Activated naive CD8-positive, alpha-beta T cell treated with anti-CD3 and anti-CD28 coated beads, Interleukin-2, amount 10 ng/mL, durations not matched to agents 7 days and 5 days (primary cell): ENCODE results near the gene TEN1. TPM values are rescaled to one million over a fixed set of nuclear protein-coding genes. Genes with fewer than 3 reads are reported as not detected.

Experiments
- ATAC-seq: fragments of 150-1000 bp; cut with Tn5 transposase; one replicate; pipeline ENCODE4 v1.10.0; 2021; ENCODE audit warnings: low read depth, moderate library complexity
- POLR2A ChIA-PET: fragments of 350-600 bp; sonication (Branson Sonifier 250); formaldehyde crosslinking; loops from one replicate; lab custom pipeline; 2021; ENCODE audit warnings: antibody characterized with exemption; lab: Charles Lee
- DNase-seq: peaks from one replicate; pipeline ENCODE4 v3.0.0; 2021
- H3K27ac Mint-ChIP-seq: one replicate; pipeline ENCODE4 v1.8.0; 2022; ENCODE audit warnings: mild to moderate bottlenecking, mixed read lengths
- H3K27me3 Mint-ChIP-seq: one replicate; pipeline ENCODE4 v1.8.0; 2022; ENCODE audit warnings: mild to moderate bottlenecking, moderate library complexity, mixed read lengths
- H3K36me3 Mint-ChIP-seq: one replicate; pipeline ENCODE4 v1.8.0; 2021; ENCODE audit warnings: mild to moderate bottlenecking, mixed read lengths
- H3K4me1 Mint-ChIP-seq: one replicate; pipeline ENCODE4 v1.8.0; 2021; ENCODE audit warnings: mixed read lengths
- H3K4me3 Mint-ChIP-seq: one replicate; pipeline ENCODE4 v1.8.0; 2022; ENCODE audit warnings: mild to moderate bottlenecking, moderate library complexity, mixed read lengths
- H3K9me3 Mint-ChIP-seq: one replicate; pipeline ENCODE4 v1.8.0; 2021; ENCODE audit warnings: mixed read lengths
- total RNA-seq, 2 experiments: library from RNA; stranded (reverse); gene quantifications; one replicate each; pipeline ENCODE4 v1.2.3, GENCODE V29; 2021

TEN1 gene
- total RNA-seq, 2 experiments from 2014 or later: 15.9 to 17.1 TPM

DNA sequence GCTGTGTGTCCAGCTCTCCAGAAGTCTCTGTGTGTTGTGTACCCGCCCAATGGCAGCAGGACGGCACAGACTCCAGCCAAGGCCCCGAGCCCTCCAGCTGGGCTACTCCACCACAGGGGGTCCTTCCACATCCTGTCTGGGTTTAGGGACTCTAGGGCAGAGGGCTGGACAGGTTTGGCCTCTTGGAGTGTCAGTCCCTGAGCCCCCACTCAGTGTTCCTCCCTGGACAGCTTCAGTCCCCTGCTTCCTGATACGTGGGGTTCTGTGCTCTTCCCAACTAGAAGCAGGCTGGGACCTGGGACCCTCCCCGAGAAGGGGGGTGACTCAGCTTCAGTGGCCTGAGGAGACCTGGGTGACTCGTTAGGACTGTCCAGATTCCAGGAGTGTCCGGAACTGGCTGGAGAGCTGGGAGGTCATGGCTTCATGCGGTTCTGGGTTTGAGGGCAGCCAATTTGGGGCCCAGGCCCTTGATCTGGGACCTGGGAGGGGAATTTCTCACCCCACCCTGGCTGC lies 25.8 kb downstream of the TEN1 start:
- Mint-ChIP-seq H3K36me3 (no peaks in the 10 kb centered on the region), H3K4me3 (no peak overlapping the region), H3K4me1 (peaks cover 5% of the 10 kb centered on the region), H3K9me3 (no peaks in the 10 kb centered on the region), H3K27ac (no peak overlapping the region), H3K27me3 (no peaks in the 10 kb centered on the region)
- no peak for ATAC-seq
- no peak for DNase-seq
- POLR2A ChIA-PET: interaction anchor here (1.0 to 1.3 kb wide), 2 partner anchors 8 to 99 kb away, joined by 3 to 4 read pairs; no protein-coding TSS in a partner anchor

DNA sequence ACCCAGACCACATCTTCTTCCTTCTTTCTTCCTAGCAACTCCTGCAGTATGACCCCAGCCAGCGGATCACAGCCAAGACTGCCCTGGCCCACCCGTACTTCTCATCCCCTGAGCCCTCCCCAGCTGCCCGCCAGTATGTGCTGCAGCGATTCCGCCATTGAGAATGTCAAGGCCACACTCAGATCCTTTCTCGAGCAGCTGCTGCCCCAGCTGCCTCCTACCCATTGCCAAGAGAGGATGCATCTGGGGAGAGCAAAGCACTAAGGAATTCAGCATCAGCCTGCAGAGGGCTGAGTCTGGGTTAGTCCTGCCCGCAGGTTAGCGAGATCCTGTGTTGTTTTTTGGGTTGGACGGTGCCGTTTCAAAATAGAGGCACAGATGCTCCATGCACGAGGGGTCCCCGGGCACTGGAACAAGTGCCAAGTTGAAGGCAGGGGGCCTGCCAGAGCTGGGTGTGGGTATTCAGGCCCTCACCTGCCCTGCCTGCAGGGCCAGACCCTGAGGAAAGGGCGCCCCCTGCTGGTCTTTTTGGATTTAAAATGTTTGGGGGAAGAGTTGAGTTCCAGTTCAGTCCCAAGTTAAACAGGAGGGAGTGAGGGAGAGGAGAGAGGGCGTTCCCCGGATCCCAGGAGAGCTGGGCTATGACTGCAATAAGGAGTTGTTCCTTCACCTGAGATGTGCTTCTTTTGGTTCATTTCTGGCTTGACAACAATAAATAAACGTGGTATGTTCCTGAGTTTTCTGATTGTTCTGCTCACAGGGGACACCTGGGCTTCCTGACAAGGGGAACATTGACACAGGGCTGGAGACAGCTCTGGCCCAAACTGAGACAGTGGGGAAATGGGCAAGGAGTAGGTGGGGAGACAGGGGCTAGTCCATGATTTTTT lies 26.5 kb downstream of the TEN1 start:
- peak overlapping the region; percentile 62 for H3K27ac Mint-ChIP-seq

DNA sequence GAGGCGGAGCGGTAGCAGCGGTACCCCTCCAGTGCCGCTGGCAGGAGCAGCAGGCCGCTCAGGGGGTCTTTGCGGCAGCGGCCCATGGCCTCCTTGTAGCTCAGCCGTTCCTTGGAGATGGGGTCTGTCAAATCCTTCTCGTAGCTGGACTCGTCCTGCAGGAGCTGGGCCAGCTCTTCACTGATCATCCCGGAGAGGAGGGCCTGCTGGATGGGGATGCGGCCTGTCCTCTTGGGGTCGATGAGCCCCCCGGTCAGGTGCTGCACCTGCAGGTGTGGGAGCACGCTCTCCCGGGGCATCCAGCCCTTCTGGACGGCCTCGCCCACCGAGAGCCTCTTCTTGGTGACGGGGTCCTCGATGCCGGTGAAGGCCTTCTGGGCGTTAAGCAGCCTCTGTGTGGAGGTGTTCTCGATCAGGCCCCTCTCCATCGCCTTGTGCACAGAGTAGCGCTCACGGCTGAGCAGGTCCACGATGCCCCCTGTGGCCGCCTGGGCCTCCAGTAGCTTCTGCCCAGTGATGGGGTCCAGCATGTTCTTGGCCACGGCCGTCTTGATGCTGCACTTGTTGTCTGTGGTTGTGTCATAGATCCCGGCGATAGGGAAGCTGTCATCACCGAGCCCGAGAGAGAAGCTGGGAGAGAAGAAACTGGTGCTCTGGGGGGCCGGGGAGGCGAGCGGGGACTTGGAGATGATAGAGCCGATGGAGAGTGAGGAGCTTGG lies 28.2 kb downstream of the TEN1 start:
- Mint-ChIP-seq H3K27ac (no peak overlapping the region), H3K27me3 (no peaks in the 10 kb centered on the region), H3K36me3 (no peaks in the 10 kb centered on the region), H3K4me1 (peaks cover 5% of the 10 kb centered on the region), H3K4me3 (no peak overlapping the region), H3K9me3 (no peaks in the 10 kb centered on the region)
- POLR2A ChIA-PET: interaction anchor here (0.8 kb wide), 1 partner anchor 96 kb away, joined by 3 read pairs; the partner anchor contains the start of gene EXOC7
- ATAC-seq (no peak), DNase-seq (no peak)

More for the DNA sequence above, 26.5 kb downstream of the TEN1 start:
- Mint-ChIP-seq H3K9me3 (no peaks in the 10 kb centered on the region), H3K36me3 (no peaks in the 10 kb centered on the region), H3K4me1 (peaks cover 5% of the 10 kb centered on the region), H3K27me3 (no peaks in the 10 kb centered on the region), H3K4me3 (no peak overlapping the region)
- ATAC-seq (peak; percentile 67), DNase-seq (peak; percentile 79)
- POLR2A ChIA-PET: interaction anchor here (1.0 to 1.3 kb wide), 2 partner anchors 9 to 100 kb away, joined by 3 to 4 read pairs; no protein-coding TSS in a partner anchor

DNA sequence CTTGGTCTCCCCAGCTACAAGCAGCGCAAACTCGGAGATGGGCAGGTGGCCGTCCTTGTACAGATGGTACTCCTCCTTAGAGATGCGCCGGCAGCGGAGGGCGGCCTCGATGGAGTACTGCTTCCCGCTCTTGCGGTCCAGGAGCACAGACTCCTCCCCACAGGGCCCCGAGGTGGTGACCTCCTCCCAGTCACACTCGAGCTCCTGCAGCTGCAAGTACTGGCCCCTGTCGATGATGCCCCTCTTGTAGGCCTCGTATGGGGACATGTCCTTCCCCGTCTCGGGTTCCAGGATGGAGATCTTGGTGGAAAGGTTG lies 28.8 kb downstream of the TEN1 start:
- peaks cover 5% of the 10 kb centered on the region for H3K4me1 Mint-ChIP-seq
- no peak overlapping the region for H3K27ac Mint-ChIP-seq
- POLR2A ChIA-PET: interaction anchor here (0.8 kb wide), 1 partner anchor 95 kb away, joined by 3 read pairs; the partner anchor contains the start of gene EXOC7
- no peaks in the 10 kb centered on the region for H3K27me3 Mint-ChIP-seq
- DNase-seq: no peak
- no peaks in the 10 kb centered on the region for H3K36me3 Mint-ChIP-seq
- ATAC-seq: no peak
- H3K4me3 Mint-ChIP-seq: no peak overlapping the region
- H3K9me3 Mint-ChIP-seq: no peaks in the 10 kb centered on the region

DNA sequence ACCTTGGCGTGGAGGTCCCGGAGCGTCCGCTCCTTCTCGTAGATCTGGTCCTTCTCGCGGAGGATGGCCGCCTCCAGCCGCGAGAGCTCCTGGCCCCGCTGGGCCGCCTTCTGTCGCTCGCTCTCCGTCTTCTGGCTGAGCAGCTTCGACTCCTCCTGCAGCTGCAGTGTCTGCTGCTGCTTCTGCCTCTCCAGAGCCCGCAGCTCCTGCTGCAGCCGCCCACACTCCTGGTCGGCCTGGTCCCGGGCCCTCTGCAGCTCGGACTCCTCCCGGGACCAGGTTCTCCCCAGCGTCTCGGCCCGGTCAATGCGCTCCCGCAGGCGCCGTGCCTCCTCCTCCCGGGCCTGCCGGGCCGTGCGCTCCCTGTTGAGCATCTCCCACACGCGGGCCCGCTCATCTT lies 29.2 kb downstream of the TEN1 start:
- no peak overlapping the region for H3K27ac Mint-ChIP-seq
- POLR2A ChIA-PET: interaction anchor here (0.8 kb wide), 1 partner anchor 95 kb away, joined by 3 read pairs; the partner anchor contains the start of gene EXOC7
- H3K4me3 Mint-ChIP-seq: no peak overlapping the region

DNA sequence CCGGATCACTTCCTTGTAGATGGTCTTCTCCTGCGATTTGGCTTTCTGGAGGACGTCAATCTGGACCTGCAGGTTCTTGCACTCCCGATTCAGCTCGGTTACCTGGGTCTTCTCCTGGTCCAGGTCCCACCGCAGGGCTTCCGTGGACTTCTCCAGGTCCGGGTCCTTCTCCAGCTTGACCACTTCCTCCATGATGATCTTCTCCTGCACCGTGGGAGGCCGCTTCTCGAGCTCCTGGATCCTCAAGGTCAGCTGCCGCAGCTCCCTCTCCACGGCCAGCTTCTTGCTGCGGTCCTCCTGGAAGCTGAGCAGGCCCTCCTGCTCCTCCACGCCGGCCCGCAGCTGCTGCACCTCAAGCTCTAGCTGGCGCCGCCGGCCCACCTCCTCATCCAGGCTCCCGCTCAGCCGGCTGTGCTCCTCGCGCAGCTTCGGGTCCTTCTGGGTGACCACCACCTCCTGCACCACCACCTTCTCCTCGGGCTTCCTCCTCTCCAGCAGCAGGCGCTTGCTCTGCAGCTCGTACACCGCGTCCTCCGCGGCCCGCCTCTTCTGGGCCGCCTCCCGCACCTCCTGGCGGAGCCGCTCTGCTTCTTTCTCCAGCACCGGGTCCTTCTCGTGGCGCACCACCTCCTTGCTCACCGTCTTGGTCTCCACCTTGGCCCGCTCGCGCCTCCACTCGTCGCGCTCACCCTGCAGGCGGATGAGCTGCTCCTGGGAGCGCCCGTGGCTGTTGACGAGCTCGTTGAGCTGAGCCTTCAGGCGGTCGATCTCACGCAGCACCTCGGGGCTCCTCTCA lies 29.8 kb downstream of the TEN1 start:
- H3K9me3 Mint-ChIP-seq: no peaks in the 10 kb centered on the region
- H3K27ac Mint-ChIP-seq: no peak overlapping the region
- no peak for ATAC-seq
- no peaks in the 10 kb centered on the region for H3K36me3 Mint-ChIP-seq
- H3K27me3 Mint-ChIP-seq: no peaks in the 10 kb centered on the region
- no peak for DNase-seq
- H3K4me3 Mint-ChIP-seq: no peak overlapping the region
- peaks cover 5% of the 10 kb centered on the region for H3K4me1 Mint-ChIP-seq
- POLR2A ChIA-PET: interaction anchor here (0.6 kb wide), 1 partner anchor 110 kb away, joined by 3 read pairs; no protein-coding TSS in a partner anchor

More for the DNA sequence above, 29.2 kb downstream of the TEN1 start:
- Mint-ChIP-seq H3K36me3 (no peaks in the 10 kb centered on the region), H3K27me3 (no peaks in the 10 kb centered on the region), H3K9me3 (no peaks in the 10 kb centered on the region), H3K4me1 (peaks cover 5% of the 10 kb centered on the region)
- ATAC-seq (no peak), DNase-seq (no peak)

DNA sequence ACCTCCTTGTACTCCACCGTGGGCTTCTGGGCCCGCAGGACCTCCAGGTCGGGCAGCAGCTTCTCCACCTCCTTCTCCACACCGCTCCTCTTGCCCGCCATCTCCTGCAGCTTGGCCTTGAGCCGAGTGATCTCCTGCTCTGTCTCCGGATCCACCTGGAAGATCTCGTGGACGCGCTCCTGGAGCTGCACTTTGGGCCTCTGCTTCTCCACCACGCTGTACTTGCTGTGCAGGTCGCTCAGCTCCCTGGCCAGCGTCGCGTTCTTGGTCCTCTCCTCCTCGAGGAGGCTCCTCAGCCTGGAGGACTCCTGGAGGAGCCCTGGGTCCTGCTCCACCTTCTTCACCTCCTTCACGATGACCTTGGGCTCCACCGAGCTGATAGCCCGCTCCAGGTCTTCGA lies 30.4 kb downstream of the TEN1 start:
- ATAC-seq (no peak), DNase-seq (no peak)
- Mint-ChIP-seq H3K27ac (no peak overlapping the region), H3K4me3 (no peak overlapping the region), H3K9me3 (no peaks in the 10 kb centered on the region), H3K27me3 (no peaks in the 10 kb centered on the region), H3K36me3 (no peaks in the 10 kb centered on the region), H3K4me1 (peaks cover 6% of the 10 kb centered on the region)
- POLR2A ChIA-PET: interaction anchor here (0.6 kb wide), 1 partner anchor 110 kb away, joined by 3 read pairs; no protein-coding TSS in a partner anchor

DNA sequence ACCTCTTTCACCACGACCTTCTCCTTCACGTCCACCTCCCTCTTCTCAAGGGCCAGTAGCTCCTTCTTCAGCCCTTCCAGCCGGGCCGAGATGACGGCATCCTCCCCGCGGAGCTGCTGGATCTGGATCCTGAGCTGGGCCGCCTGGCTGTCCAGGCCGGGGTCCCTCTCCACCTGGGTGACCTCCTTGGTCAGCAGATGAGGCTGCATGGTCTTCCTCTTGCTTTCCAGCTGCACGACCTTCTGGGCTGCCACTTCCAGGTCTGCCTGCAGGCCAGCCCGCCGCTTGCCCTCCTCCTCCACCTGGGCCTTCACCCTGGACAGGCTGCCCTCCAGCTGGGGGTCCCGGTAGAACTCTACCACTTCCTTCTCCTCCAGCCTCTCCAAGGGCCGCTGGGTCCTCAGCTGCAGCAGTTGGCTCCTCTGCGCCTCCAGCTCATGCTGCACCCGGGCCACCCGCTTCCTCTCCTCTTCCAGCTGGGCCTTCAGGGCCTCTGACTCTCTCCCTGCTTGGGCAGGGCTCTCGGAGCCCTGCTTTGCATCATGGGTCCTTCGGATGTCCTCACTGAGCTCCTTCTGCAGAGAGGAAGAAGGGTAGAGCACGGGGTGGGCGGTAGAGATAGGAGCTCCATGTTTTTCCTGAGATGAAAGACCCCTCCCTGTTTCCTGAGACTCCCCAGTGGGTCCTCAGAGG lies 31.1 kb downstream of the TEN1 start:
- Mint-ChIP-seq H3K9me3 (no peaks in the 10 kb centered on the region), H3K4me3 (no peak overlapping the region), H3K27ac (no peak overlapping the region), H3K27me3 (no peaks in the 10 kb centered on the region), H3K36me3 (no peaks in the 10 kb centered on the region), H3K4me1 (peaks cover 6% of the 10 kb centered on the region)
- ATAC-seq (no peak), DNase-seq (no peak)
- POLR2A ChIA-PET: no interaction called here

DNA sequence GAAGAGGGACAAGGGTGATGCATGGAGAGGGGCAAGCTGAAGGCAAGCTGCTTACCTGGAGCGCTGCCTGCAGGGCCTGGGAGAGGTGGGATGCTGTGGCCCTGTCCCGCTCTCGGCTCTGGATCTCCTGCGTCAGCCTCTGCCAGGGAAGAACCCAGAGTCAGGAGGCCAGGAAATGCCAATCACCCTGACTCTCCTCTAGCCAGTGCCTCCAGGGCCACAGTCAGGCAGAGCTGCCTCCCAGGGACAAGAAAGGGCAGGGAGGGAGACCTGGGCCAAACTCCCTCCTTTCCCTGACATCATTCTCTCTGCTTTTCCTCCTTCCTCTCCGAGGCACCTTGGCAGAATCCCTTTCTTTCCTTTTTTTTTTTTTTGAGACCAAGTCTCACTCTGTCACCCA lies 32.9 kb downstream of the TEN1 start:
- H3K9me3 Mint-ChIP-seq: no peaks in the 10 kb centered on the region
- no peak overlapping the region for H3K4me3 Mint-ChIP-seq
- POLR2A ChIA-PET: interaction anchor here (0.5 to 0.6 kb wide), 2 partner anchors 76 to 264 kb away, joined by 3 read pairs; no protein-coding TSS in a partner anchor
- peaks cover 2% of the 10 kb centered on the region for H3K4me1 Mint-ChIP-seq
- DNase-seq (no peak), ATAC-seq (no peak)
- H3K27ac Mint-ChIP-seq: no peak overlapping the region
- no peaks in the 10 kb centered on the region for H3K36me3 Mint-ChIP-seq
- H3K27me3 Mint-ChIP-seq: no peaks in the 10 kb centered on the region

DNA sequence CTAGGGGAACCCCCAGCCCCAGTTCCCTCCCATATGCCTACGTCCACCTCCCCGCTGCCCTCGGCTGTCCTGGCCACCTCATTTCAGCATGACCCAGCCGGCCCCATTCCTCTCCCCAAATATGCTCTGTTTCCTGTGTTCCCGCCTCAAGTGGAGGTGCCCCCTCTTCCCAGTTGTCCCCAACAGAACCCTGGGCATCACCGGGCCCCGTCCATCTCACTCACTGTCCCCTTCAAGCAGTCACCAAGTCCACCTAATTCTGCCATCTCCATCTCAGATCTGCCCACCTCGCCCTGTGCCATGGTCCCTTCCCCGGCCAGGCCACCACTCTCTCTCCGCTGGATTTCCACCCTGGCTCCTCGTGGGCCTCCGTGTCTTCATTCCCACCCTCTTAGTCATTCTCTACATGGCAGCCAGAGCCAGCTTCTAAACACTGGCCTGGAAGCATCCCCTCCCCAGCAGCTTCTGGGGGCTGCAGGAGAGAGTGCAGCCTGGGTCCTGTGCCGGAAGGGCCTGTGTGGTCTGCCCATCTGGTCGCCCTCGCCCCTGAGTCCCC lies 34.4 kb downstream of the TEN1 start:
- no peaks in the 10 kb centered on the region for H3K36me3 Mint-ChIP-seq
- DNase-seq (no peak), ATAC-seq (no peak)
- no peak overlapping the region for H3K4me3 Mint-ChIP-seq
- H3K4me1 Mint-ChIP-seq: peaks cover 2% of the 10 kb centered on the region
- POLR2A ChIA-PET: interaction anchor here (0.9 to 1.7 kb wide), 5 partner anchors 16 to 266 kb away, joined by 3 to 5 read pairs (median 3); partner anchors contain the start of gene EXOC7
- H3K27me3 Mint-ChIP-seq: no peaks in the 10 kb centered on the region
- H3K9me3 Mint-ChIP-seq: no peaks in the 10 kb centered on the region
- H3K27ac Mint-ChIP-seq: peak overlapping the region; percentile 20

DNA sequence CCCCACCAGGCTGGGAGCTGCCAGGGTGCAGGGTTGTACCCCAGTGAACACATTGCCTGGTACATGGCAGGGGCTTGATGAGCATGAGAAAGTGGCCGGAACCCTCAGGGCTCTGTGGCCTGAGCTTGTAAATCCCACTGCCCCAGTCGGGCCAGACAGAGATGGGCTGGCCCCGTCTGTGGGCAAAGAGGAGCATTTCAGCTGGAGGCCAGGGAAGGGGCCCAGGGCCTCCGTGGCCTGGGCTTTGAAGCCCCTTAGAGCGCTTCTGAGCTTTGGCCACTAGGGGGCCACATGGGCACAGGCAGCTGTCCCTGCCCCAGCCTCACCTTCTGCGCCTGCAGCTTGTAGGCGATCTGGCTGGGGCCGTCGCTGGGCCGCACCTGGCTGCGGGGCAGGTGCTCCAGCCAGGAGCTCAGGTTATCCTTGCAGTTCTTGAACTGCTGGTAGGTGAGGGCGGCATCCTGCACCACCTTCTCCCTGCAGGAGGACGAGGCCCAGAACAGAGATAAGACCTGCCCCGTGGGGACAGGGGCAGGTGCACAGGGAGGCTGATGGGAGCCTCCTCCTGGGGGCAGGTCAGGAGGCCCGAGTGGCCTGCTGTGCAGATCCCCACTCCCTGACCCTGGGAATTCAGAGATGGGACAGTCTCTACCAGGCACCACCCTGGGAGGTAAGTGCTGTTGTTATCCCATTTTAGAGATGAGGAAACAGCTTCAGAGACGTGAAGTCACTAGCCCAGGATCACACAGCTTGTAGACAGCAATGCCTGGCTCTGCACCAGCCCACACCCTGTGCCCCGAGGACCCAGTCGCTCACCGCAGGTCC lies 35.3 kb downstream of the TEN1 start:
- POLR2A ChIA-PET: interaction anchor here (0.5 to 1.7 kb wide), 8 partner anchors 12 to 488 kb away, joined by 3 to 5 read pairs (median 4); no protein-coding TSS in a partner anchor
- DNase-seq: peak; percentile 80
- peak; percentile 97 for ATAC-seq
- H3K9me3 Mint-ChIP-seq: no peaks in the 10 kb centered on the region
- no peaks in the 10 kb centered on the region for H3K36me3 Mint-ChIP-seq
- H3K27ac Mint-ChIP-seq: peak overlapping the region; percentile 20
- H3K4me1 Mint-ChIP-seq: peaks cover 2% of the 10 kb centered on the region
- H3K27me3 Mint-ChIP-seq: no peaks in the 10 kb centered on the region
- H3K4me3 Mint-ChIP-seq: peak overlapping the region; percentile 36
